Measurements from ENCODE around the gene CIT.

The CIT gene

GRCh38 chr12:119678459-119678858 is 198.7 kb downstream of the CIT start:
- TF ChIP-seq, protein P1, sequence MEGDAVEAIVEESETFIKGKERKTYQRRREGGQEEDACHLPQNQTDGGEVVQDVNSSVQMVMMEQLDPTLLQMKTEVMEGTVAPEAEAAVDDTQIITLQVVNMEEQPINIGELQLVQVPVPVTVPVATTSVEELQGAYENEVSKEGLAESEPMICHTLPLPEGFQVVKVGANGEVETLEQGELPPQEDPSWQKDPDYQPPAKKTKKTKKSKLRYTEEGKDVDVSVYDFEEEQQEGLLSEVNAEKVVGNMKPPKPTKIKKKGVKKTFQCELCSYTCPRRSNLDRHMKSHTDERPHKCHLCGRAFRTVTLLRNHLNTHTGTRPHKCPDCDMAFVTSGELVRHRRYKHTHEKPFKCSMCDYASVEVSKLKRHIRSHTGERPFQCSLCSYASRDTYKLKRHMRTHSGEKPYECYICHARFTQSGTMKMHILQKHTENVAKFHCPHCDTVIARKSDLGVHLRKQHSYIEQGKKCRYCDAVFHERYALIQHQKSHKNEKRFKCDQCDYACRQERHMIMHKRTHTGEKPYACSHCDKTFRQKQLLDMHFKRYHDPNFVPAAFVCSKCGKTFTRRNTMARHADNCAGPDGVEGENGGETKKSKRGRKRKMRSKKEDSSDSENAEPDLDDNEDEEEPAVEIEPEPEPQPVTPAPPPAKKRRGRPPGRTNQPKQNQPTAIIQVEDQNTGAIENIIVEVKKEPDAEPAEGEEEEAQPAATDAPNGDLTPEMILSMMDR (IDR thresholded peaks at IDR 0.05; ENCODE audit: insufficient read depth, low read depth, low read length, missing control alignments), result no peak
- no peak for DNase-seq (ENCODE audit: low read depth)

GRCh38 chr12:119676573-119676972 is 200.5 kb downstream of the CIT start:
- DNase-seq (ENCODE audit: low read depth), result no peak
- H3K4me3 ChIP-seq (ENCODE audit: low read depth, low read length), result no peak overlapping the region
- TF ChIP-seq, protein P1 (IDR thresholded peaks at IDR 0.05; ENCODE audit: insufficient read depth, low read depth, low read length, missing control alignments), result no peak

More at GRCh38 chr12:119678459-119678858, 198.7 kb downstream of the CIT start:
- no peak overlapping the region for H3K4me3 ChIP-seq (ENCODE audit: low read depth, low read length)

DNA sequence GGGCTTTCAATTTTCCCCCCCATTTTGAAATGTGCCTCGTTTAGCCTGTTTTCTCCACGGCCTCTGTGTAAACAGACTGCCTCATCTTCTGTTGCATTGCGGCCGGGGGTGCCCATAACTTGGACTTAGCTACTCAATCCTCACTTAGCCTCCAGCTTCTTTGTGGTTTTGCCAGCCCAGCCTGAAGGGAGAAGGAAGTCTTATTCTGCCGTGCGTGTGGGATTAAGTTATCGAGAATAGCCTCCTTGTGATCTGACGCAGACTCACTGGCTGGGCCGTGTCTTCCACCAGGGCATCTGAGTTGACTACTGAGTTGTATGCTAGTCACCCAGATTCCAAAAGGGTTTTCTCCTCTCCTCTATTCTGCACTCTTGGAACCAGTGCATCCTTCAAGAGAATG is 201.1 kb downstream of the CIT start:
- DNase-seq (ENCODE audit: low read depth), result no peak
- TF ChIP-seq, protein P1 (IDR thresholded peaks at IDR 0.05; ENCODE audit: insufficient read depth, low read depth, low read length, missing control alignments), result no peak
- H3K4me3 ChIP-seq (ENCODE audit: low read depth, low read length), result no peak overlapping the region

DNA sequence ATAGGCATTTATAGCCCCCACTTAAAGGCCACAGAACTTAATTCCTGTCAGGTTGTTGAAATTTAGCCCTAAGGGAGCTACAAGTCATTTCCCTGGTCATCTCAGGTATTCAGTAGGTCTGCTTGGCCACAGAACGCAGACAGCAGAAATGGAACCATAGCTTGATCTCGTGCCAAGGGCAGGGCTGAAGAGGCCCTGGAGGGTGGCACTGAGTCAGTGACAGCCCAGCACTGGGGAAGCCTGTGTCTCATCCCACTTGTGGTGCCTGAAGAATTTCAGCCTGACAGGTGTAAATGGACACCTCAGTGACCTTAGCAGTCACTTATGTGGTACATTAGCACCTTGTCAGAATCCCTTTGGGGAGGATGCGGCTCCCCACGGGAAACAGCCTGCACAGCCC is 202.6 kb downstream of the CIT start:
- no peak overlapping the region for H3K4me3 ChIP-seq (ENCODE audit: low read depth, low read length)
- TF ChIP-seq, protein P1 (IDR thresholded peaks at IDR 0.05; ENCODE audit: insufficient read depth, low read depth, low read length, missing control alignments), result no peak
- no peak for DNase-seq (ENCODE audit: low read depth)

- TF ChIP-seq, protein P1 (IDR thresholded peaks at IDR 0.05; ENCODE audit: insufficient read depth, low read depth, low read length, missing control alignments), result no peak
- no peak for DNase-seq (ENCODE audit: low read depth)
- no peak overlapping the region for H3K4me3 ChIP-seq (ENCODE audit: low read depth, low read length)
Measured at GRCh38 chr12:119673634-119674033, 203.5 kb downstream of the CIT start.

GRCh38 chr12:119672194-119672593 is 204.9 kb downstream of the CIT start:
- no peak for DNase-seq (ENCODE audit: low read depth)
- TF ChIP-seq, protein P1 (IDR thresholded peaks at IDR 0.05; ENCODE audit: insufficient read depth, low read depth, low read length, missing control alignments), result no peak
- no peak overlapping the region for H3K4me3 ChIP-seq (ENCODE audit: low read depth, low read length)

DNA sequence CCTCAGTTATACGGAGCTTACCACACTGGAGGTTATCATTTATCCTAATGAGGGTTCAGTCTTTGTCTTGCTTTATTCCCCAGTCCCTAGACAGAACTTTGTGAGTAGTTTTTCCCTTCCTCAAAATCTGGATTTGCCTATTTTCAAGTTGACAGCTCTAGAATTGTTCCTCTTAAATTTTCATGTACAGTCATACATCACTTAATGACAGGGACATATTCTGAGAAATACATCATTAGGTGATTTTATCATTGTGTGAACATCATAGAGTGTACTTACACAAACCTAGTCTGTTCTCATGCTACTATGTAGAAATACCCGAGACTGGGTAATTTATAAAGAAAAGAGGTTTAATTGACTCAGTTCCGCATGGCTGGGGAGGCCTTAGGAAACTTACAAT is 206.1 kb downstream of the CIT start:
- TF ChIP-seq, protein P1 (IDR thresholded peaks at IDR 0.05; ENCODE audit: insufficient read depth, low read depth, low read length, missing control alignments), result no peak
- DNase-seq (ENCODE audit: low read depth), result no peak
- H3K4me3 ChIP-seq (ENCODE audit: low read depth, low read length), result peak overlapping the region; percentile 97; the same call in 1 of the 2 replicates

Measured in GM12865 (cell line).